ENCODE data around the gene GEMIN4. TPM values are rescaled to one million over a fixed set of nuclear protein-coding genes. Genes with fewer than 3 reads are reported as not detected.
A peak's percentile ranks its signal among the peaks of the same experiment; 100 is the strongest.

Gene GEMIN4
- polyA plus RNA-seq, 1 experiment: 9.3 TPM

DNA sequence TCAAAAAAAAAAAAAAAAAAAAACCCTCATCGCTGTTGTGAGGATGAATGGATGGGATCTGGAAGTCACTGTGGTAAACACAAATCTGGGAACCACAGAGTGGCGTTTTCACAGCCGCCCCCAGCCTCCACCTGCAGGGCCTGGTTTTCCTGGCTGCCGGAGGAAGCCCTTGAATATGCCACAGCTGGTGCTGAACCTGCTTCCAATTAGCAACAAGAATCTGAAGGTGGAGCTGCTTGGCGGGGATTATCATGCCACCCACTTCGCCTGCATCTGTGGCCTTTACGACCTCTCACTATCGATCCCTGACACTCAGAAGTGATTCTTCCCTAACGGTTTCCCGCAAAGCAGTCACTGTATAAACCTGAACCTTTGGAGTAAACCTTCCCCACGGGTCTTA is 46.2 kb upstream of the GEMIN4 start:
- TF ChIP-seq, protein P1, sequence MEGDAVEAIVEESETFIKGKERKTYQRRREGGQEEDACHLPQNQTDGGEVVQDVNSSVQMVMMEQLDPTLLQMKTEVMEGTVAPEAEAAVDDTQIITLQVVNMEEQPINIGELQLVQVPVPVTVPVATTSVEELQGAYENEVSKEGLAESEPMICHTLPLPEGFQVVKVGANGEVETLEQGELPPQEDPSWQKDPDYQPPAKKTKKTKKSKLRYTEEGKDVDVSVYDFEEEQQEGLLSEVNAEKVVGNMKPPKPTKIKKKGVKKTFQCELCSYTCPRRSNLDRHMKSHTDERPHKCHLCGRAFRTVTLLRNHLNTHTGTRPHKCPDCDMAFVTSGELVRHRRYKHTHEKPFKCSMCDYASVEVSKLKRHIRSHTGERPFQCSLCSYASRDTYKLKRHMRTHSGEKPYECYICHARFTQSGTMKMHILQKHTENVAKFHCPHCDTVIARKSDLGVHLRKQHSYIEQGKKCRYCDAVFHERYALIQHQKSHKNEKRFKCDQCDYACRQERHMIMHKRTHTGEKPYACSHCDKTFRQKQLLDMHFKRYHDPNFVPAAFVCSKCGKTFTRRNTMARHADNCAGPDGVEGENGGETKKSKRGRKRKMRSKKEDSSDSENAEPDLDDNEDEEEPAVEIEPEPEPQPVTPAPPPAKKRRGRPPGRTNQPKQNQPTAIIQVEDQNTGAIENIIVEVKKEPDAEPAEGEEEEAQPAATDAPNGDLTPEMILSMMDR (IDR thresholded peaks at IDR 0.05; ENCODE audit: low read depth, low read length): no peak
- Histone ChIP-seq H3K27ac (ENCODE audit: low read depth, low read length) (peak overlapping the region; percentile 21), H3K9me3 (ENCODE audit: control insufficient read depth, insufficient read depth, low read length) (no peaks in the 10 kb centered on the region; the same call in 1 of the 2 replicates), H3K27me3 (ENCODE audit: control insufficient read depth, insufficient read depth, low read length) (no peaks in the 10 kb centered on the region), H3K4me3 (ENCODE audit: low read depth, low read length) (no peak overlapping the region)
- CTCF ChIA-PET: interaction anchor here (1.5 kb wide), 1 partner anchor 183 kb away, joined by 5 read pairs; no protein-coding TSS in a partner anchor
- POLR2A ChIA-PET: no interaction called here
- no peak for DNase-seq (ENCODE audit: low read depth, low spot score)

DNA sequence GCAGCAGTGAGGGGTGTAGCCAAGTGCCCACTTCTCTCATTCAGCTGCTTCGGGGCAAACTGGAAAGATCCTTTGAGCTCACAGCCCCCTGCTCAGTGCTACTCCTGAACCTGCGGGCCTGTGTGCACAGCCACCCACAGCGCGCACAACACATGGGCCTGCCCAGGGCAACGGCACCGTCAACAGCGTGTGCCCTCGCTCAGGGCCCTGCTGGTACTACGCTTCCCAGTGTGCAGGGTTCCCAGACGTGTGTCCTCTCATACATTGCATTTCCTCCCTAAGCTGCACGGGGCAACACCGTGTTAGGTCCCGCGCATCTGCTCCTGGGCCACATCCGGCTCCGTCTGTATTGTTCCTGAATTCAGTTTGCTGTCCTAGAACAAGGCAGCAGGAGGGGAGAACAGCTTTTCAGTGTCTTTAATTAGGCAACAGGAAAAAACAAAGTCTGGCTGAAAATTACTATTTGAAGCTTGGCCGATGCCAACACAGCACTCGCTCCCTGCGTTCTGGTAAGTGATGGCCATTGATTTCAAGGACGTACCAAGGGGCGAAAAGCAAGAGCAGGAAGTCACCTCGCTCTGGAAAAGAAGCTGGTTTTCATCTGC is 45.3 kb upstream of the GEMIN4 start:
- CTCF ChIA-PET: interaction anchor here (1.2 kb wide), 1 partner anchor 184 kb away, joined by 3 read pairs; no protein-coding TSS in a partner anchor
- Histone ChIP-seq H3K27ac (ENCODE audit: low read depth, low read length) (no peak overlapping the region), H3K9me3 (ENCODE audit: control insufficient read depth, insufficient read depth, low read length) (no peaks in the 10 kb centered on the region; the same call in 1 of the 2 replicates), H3K4me3 (ENCODE audit: low read depth, low read length) (no peak overlapping the region), H3K27me3 (ENCODE audit: control insufficient read depth, insufficient read depth, low read length) (no peaks in the 10 kb centered on the region)
- POLR2A ChIA-PET: no interaction called here
- TF ChIP-seq, protein P1 (IDR thresholded peaks at IDR 0.05; ENCODE audit: low read depth, low read length): no peak
- DNase-seq (ENCODE audit: low read depth, low spot score): no peak

GRCh38 chr17:796609-797008 is 44.5 kb upstream of the GEMIN4 start:
- POLR2A ChIA-PET: no interaction called here
- no peak for DNase-seq (ENCODE audit: low read depth, low spot score)
- H3K27ac ChIP-seq (ENCODE audit: low read depth, low read length): no peak overlapping the region
- no peaks in the 10 kb centered on the region for H3K27me3 ChIP-seq (ENCODE audit: control insufficient read depth, insufficient read depth, low read length)
- CTCF ChIA-PET: interaction anchor here (1.2 to 1.8 kb wide), 3 partner anchors 184 to 203 kb away, joined by 3 to 14 read pairs (median 6); no protein-coding TSS in a partner anchor
- no peaks in the 10 kb centered on the region; the same call in 1 of the 2 replicates for H3K9me3 ChIP-seq (ENCODE audit: control insufficient read depth, insufficient read depth, low read length)
- TF ChIP-seq, protein P1 (IDR thresholded peaks at IDR 0.05; ENCODE audit: low read depth, low read length): no peak
- H3K4me3 ChIP-seq (ENCODE audit: low read depth, low read length): no peak overlapping the region

DNA sequence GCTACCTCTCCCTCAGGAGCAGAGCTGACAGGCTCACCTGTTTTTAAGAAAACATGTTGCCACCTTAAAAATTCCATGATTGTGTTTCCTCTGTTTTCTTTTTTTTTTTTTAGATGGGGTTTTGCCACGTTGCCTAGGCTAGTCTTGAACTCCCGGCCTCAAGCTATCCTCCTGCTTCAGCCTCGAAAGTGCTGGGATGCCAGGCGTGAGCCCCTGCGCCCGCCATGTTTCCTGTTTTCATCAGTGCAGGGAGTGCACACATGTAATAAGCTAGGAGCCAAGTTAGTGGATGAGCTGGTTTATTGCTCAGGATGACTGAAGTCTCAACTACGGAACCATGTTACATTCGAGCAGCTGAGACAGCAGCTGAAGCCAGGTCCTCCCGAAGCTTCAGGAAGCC is 43.7 kb upstream of the GEMIN4 start:
- ChIA-PET CTCF (interaction anchor here (0.6 to 1.8 kb wide), 4 partner anchors 21 to 261 kb away, joined by 4 to 14 read pairs (median 6); no protein-coding TSS in a partner anchor), POLR2A (interaction anchor here (0.9 to 1.1 kb wide), 2 partner anchors 185 to 201 kb away, joined by 3 read pairs; partner anchors contain the start of gene TIMM22)
- TF ChIP-seq, protein P1 (IDR thresholded peaks at IDR 0.05; ENCODE audit: low read depth, low read length): no peak
- Histone ChIP-seq H3K4me3 (ENCODE audit: low read depth, low read length) (no peak overlapping the region), H3K9me3 (ENCODE audit: control insufficient read depth, insufficient read depth, low read length) (no peaks in the 10 kb centered on the region; the same call in 1 of the 2 replicates), H3K27me3 (ENCODE audit: control insufficient read depth, insufficient read depth, low read length) (no peaks in the 10 kb centered on the region), H3K27ac (ENCODE audit: low read depth, low read length) (peak overlapping the region; percentile 39)
- no peak for DNase-seq (ENCODE audit: low read depth, low spot score)

DNA sequence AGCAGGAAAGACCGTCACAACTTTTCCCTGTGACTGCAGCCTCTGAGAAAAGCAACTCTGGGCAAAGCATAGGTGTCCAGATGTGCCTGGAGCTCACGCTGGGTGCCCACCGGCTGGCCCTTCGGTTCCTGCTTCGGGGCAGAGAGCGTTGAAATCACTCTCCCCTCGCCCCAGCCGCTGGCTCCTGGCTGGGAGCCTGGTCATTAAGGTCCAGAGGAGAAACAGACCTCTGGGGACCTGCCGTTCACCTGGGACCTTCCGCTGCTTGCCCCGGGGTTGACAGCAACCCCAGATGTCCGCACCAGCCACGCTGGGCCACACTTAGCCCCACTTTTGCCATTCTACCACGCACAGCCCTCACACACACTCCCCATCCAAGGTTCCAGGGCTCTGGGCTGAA is 43.2 kb upstream of the GEMIN4 start:
- no peak overlapping the region for H3K4me3 ChIP-seq (ENCODE audit: low read depth, low read length)
- H3K9me3 ChIP-seq (ENCODE audit: control insufficient read depth, insufficient read depth, low read length): no peaks in the 10 kb centered on the region; the same call in 1 of the 2 replicates
- TF ChIP-seq, protein P1 (IDR thresholded peaks at IDR 0.05; ENCODE audit: low read depth, low read length): no peak
- no peaks in the 10 kb centered on the region for H3K27me3 ChIP-seq (ENCODE audit: control insufficient read depth, insufficient read depth, low read length)
- peak overlapping the region; percentile 39 for H3K27ac ChIP-seq (ENCODE audit: low read depth, low read length)
- ChIA-PET CTCF (interaction anchor here (0.6 to 1.8 kb wide), 4 partner anchors 22 to 261 kb away, joined by 4 to 14 read pairs (median 6); no protein-coding TSS in a partner anchor), POLR2A (interaction anchor here (0.8 to 1.1 kb wide), 3 partner anchors 185 to 202 kb away, joined by 3 read pairs; partner anchors contain the start of genes NXN and TIMM22)
- no peak for DNase-seq (ENCODE audit: low read depth, low spot score)

All from AG04450 (cell line).